ENCODE results near the gene SBNO2. TPM values are rescaled to one million over a fixed set of nuclear protein-coding genes. Genes with fewer than 3 reads are reported as not detected.
A peak's percentile ranks its signal among the peaks of the same experiment; 100 is the strongest.

SBNO2 gene
- polyA plus RNA-seq, 3 donors = 0.71 to 75.0 (median 2.6) TPM

GRCh38 chr19:1156830-1157615 is 17.0 kb downstream of the SBNO2 start:
- peaks cover 86% of the 10 kb centered on the region for H3K79me2 ChIP-seq (ENCODE audit: insufficient read depth, low read length)
- H4K20me1 ChIP-seq (ENCODE audit: insufficient read depth, low read length) = peaks cover 89% of the 10 kb centered on the region
- Mint-ChIP-seq H3K36me3 (peaks cover 8 to 44% of the 10 kb centered on the region in 2 donors), H3K4me1 (peaks cover 22% of the 10 kb centered on the region), H3K9me3 (peaks cover 0 to 2% (median 0%) of the 10 kb centered on the region in 7 donors), H3K4me3 (no peak overlapping the region), H3K27me3 (ENCODE audit: low read depth in 3 of 3) (no peaks in the 10 kb centered on the region), H3K27ac (peak overlapping the region in 2 of 7 donors; percentile 53 to 72)
- H3K36me3 ChIP-seq (replicated peaks in 1 of 2; ENCODE audit: control insufficient read depth in 1 of 2, insufficient read depth in 2 of 2, low read length in 2 of 2) = peaks cover 19 to 25% of the 10 kb centered on the region in 2 donors
- intact Hi-C loops (cut with micrococcal nuclease) = no loop called here
- no peak overlapping the region for H3K4me2 ChIP-seq (replicated peaks; ENCODE audit: extremely low read depth, low read length, poor library complexity, severe bottlenecking)
- DNase-seq = no peak
- no peak overlapping the region for H3K27ac ChIP-seq (ENCODE audit: low read depth in 1 of 2, low read length in 2 of 2)
- no peaks in the 10 kb centered on the region for H3K9me3 ChIP-seq (replicated peaks in 1 of 2; ENCODE audit: control insufficient read depth in 1 of 2, insufficient read depth in 1 of 2, low read length in 2 of 2)
- TF ChIP-seq, protein P1, sequence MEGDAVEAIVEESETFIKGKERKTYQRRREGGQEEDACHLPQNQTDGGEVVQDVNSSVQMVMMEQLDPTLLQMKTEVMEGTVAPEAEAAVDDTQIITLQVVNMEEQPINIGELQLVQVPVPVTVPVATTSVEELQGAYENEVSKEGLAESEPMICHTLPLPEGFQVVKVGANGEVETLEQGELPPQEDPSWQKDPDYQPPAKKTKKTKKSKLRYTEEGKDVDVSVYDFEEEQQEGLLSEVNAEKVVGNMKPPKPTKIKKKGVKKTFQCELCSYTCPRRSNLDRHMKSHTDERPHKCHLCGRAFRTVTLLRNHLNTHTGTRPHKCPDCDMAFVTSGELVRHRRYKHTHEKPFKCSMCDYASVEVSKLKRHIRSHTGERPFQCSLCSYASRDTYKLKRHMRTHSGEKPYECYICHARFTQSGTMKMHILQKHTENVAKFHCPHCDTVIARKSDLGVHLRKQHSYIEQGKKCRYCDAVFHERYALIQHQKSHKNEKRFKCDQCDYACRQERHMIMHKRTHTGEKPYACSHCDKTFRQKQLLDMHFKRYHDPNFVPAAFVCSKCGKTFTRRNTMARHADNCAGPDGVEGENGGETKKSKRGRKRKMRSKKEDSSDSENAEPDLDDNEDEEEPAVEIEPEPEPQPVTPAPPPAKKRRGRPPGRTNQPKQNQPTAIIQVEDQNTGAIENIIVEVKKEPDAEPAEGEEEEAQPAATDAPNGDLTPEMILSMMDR (IDR thresholded peaks at IDR 0.05) = no peak
- no peak overlapping the region for H3K4me3 ChIP-seq (replicated peaks in 1 of 3; ENCODE audit: low read depth in 2 of 3, low read length in 3 of 3)
- WGBS (ENCODE audit: insufficient coverage) = 94% methylated on average over 41 of the region's 46 CpGs
- no peak overlapping the region for H2AFZ ChIP-seq (ENCODE audit: insufficient read depth, low read depth, low read length, poor library complexity, severe bottlenecking)
- peaks cover 23 to 31% of the 10 kb centered on the region in 2 donors for H3K4me1 ChIP-seq (ENCODE audit: control insufficient read depth in 1 of 2, insufficient read depth in 2 of 2, low read length in 2 of 2)
- no peaks in the 10 kb centered on the region for H3K27me3 ChIP-seq (ENCODE audit: control insufficient read depth in 2 of 2, insufficient read depth in 2 of 2, low read length in 2 of 2)
- H3K9ac ChIP-seq (ENCODE audit: insufficient read depth, low read length, poor library complexity, severe bottlenecking) = no peak overlapping the region

GRCh38 chr19:1156305-1156801 is 17.7 kb downstream of the SBNO2 start:
- H3K79me2 ChIP-seq (ENCODE audit: insufficient read depth, low read length) = peaks cover 87% of the 10 kb centered on the region

More at GRCh38 chr19:1156305-1156801, 17.7 kb downstream of the SBNO2 start:
- H3K4me3 Mint-ChIP-seq = no peak overlapping the region
- H4K20me1 ChIP-seq (ENCODE audit: insufficient read depth, low read length) = peaks cover 89% of the 10 kb centered on the region
- peak overlapping the region; percentile 46 for H3K9ac ChIP-seq (ENCODE audit: insufficient read depth, low read length, poor library complexity, severe bottlenecking)
- peaks cover 22% of the 10 kb centered on the region for H3K4me1 Mint-ChIP-seq
- H3K27me3 ChIP-seq (ENCODE audit: control insufficient read depth in 2 of 2, insufficient read depth in 2 of 2, low read length in 2 of 2) = no peaks in the 10 kb centered on the region
- 91% methylated on average over 22 of the region's 24 CpGs for WGBS (ENCODE audit: insufficient coverage)
- H3K36me3 ChIP-seq (replicated peaks in 1 of 2; ENCODE audit: control insufficient read depth in 1 of 2, insufficient read depth in 2 of 2, low read length in 2 of 2) = peaks cover 26 to 31% of the 10 kb centered on the region in 2 donors
- peaks cover 23 to 31% of the 10 kb centered on the region in 2 donors for H3K4me1 ChIP-seq (ENCODE audit: control insufficient read depth in 1 of 2, insufficient read depth in 2 of 2, low read length in 2 of 2)
- H3K9me3 Mint-ChIP-seq = peaks cover 0 to 4% (median 0%) of the 10 kb centered on the region in 7 donors
- H3K9me3 ChIP-seq (replicated peaks in 1 of 2; ENCODE audit: control insufficient read depth in 1 of 2, insufficient read depth in 1 of 2, low read length in 2 of 2) = no peaks in the 10 kb centered on the region
- H3K27ac ChIP-seq (ENCODE audit: low read depth in 1 of 2, low read length in 2 of 2) = peak overlapping the region in 1 of 2 donors; percentile 81
- TF ChIP-seq, protein P1 (IDR thresholded peaks at IDR 0.05) = no peak
- H3K36me3 Mint-ChIP-seq = peaks cover 14 to 50% of the 10 kb centered on the region in 2 donors
- H3K4me2 ChIP-seq (replicated peaks; ENCODE audit: extremely low read depth, low read length, poor library complexity, severe bottlenecking) = peak overlapping the region; percentile 76
- no peaks in the 10 kb centered on the region for H3K27me3 Mint-ChIP-seq (ENCODE audit: low read depth in 3 of 3)
- H2AFZ ChIP-seq (ENCODE audit: insufficient read depth, low read depth, low read length, poor library complexity, severe bottlenecking) = no peak overlapping the region
- peak overlapping the region in 4 of 7 donors; percentile 42 to 88 (median 76) for H3K27ac Mint-ChIP-seq
- peak overlapping the region in 1 of 3 experiments; percentile 68 for H3K4me3 ChIP-seq (replicated peaks in 1 of 3; ENCODE audit: low read depth in 2 of 3, low read length in 3 of 3)
- DNase-seq = no peak
- intact Hi-C loops (cut with micrococcal nuclease) = no loop called here
